ENCODE measurements around the gene G2E3. TPM values are rescaled to one million over a fixed set of nuclear protein-coding genes. Genes with fewer than 3 reads are reported as not detected.
"Not testable (repeated sequence)": the region's sequence is repeated elsewhere in the genome, so short reads cannot be mapped to it uniquely, and the experiment has no call there.

Gene G2E3
- total RNA-seq, 3 donors from 2014 or later, result 12.3 to 22.2 (median 12.5) TPM

DNA sequence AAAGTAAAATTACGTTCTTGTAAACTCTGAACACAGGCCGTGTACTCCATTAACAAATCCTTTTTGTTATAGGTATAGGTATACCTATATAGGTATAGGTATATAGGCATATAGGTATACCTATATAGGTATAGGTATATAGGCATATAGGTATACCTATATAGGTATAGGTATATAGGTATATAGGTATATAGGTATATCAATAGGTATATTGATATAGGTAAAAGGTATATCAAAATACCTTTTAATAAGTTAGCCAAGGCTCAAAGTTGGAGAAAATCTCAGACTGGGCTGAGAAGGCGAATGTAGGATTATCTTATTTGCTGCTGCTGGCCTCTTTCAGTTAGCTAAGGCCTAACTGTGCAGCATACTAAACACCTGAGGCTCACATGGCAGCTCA is 66.6 kb downstream of the G2E3 start:
- no peak for DNase-seq (ENCODE audit: low spot score in 2 of 2)
- Histone ChIP-seq H3K27me3 (no peaks in the 10 kb centered on the region), H3K4me1 (peaks cover 0 to 9% of the 10 kb centered on the region in 2 donors), H3K9me3 (no peaks in the 10 kb centered on the region), H3K4me3 (no peak overlapping the region), H3K27ac (no peak overlapping the region), H3K36me3 (no peaks in the 10 kb centered on the region)
- TF ChIP-seq, protein P1, sequence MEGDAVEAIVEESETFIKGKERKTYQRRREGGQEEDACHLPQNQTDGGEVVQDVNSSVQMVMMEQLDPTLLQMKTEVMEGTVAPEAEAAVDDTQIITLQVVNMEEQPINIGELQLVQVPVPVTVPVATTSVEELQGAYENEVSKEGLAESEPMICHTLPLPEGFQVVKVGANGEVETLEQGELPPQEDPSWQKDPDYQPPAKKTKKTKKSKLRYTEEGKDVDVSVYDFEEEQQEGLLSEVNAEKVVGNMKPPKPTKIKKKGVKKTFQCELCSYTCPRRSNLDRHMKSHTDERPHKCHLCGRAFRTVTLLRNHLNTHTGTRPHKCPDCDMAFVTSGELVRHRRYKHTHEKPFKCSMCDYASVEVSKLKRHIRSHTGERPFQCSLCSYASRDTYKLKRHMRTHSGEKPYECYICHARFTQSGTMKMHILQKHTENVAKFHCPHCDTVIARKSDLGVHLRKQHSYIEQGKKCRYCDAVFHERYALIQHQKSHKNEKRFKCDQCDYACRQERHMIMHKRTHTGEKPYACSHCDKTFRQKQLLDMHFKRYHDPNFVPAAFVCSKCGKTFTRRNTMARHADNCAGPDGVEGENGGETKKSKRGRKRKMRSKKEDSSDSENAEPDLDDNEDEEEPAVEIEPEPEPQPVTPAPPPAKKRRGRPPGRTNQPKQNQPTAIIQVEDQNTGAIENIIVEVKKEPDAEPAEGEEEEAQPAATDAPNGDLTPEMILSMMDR (IDR thresholded peaks at IDR 0.05), result no peak
- TF ChIP-seq POLR2A (IDR thresholded peaks at IDR 0.05) (no peak), POLR2AphosphoS5 (IDR thresholded peaks at IDR 0.05) (no peak)
- intact Hi-C loops (cut with DNase I; ENCODE audit: low total_unique reads), result no loop called here

DNA sequence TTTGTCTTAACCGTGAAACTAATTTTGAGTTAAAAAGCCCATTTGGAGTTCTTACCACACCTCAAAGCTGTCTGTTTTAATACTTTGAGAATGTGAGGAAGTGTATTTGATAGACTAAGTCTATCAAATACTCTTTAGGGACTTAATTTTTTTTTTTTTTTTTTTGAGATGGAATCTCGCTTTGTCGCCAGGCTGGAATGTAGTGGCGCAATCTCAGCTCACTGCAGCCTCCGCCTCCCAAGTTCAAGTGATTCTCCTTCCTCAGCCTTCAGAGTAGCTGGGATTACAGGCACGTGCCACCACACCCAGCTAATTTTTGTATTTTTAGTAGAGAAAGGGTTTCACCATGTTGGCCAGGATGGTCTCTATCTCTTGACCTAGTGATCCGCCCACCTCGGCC is 70.5 kb downstream of the G2E3 start:
- H3K36me3 ChIP-seq; H3K9me3 ChIP-seq; H3K4me3 ChIP-seq; H3K27me3 ChIP-seq; DNase-seq (ENCODE audit: low spot score in 2 of 2); H3K4me1 ChIP-seq; intact Hi-C loops (cut with DNase I; ENCODE audit: low total_unique reads); H3K27ac ChIP-seq: not testable (repeated sequence)

DNA sequence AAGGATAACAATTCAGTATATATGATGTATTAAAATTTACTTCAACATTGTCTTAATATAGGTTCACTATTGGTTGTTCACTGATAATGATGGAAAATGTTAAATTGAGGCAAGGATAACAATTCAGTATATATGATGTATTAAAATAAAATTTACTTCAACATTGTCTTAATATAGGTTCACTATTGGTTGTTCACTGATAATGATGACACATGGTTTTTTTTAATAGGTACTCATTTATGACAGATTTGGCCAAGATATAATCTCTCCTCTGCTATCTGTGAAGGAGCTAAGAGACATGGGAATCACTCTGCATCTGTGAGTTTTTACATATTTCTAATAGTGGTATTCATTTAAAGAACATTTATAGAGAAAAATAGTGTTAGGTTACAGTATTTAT is 71.3 kb downstream of the G2E3 start:
- no peak overlapping the region for H3K27ac ChIP-seq
- H3K9me3 ChIP-seq, result no peaks in the 10 kb centered on the region
- no peaks in the 10 kb centered on the region for H3K4me1 ChIP-seq
- TF ChIP-seq, protein P1 (IDR thresholded peaks at IDR 0.05), result no peak
- TF ChIP-seq POLR2AphosphoS5 (IDR thresholded peaks at IDR 0.05) (no peak), POLR2A (IDR thresholded peaks at IDR 0.05) (no peak)
- no peak for DNase-seq (ENCODE audit: low spot score in 2 of 2)
- H3K4me3 ChIP-seq, result no peak overlapping the region
- H3K36me3 ChIP-seq, result peaks cover 3% of the 10 kb centered on the region
- intact Hi-C loops (cut with DNase I; ENCODE audit: low total_unique reads), result no loop called here
- no peaks in the 10 kb centered on the region for H3K27me3 ChIP-seq

DNA sequence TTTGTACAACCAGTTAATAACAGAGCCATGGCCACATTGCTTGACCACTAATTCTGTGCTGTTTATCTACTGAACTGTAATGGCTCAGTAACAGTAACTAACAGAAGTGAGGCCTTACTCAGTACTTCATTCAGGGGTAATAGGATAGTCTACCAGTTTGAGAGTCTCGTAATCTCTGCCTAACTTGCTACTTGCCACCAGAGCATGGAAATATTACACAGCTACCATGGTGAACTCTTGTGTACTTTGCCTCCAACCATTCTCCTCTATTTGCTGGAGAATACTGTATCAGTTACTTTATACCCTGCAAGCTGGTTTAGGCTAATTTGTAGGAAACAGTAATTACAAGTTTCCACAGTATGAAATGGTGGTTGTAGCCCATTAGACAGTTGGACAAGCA is 73.8 kb downstream of the G2E3 start:
- intact Hi-C loops (cut with DNase I; ENCODE audit: low total_unique reads), result no loop called here
- DNase-seq (ENCODE audit: low spot score in 2 of 2), result no peak
- H3K27ac ChIP-seq, result no peak overlapping the region

DNA sequence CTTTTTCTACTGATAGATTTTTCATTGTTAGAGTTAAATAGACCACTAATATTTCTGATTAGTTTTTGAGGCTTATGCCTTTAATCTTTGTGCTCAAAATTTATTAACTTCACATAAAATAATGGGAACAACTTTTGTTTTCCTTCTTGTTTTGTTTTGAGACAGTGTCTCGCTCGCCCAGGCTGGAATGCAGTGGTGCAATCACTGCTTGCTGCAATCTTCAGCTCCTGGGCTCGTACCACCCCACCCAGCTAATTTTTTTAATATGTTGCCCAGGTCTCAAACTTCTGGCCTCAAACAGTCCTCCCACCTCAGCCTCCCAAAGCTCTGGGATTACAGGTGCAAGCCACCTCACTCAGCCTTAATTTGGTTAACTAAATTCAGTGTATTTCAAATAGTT is 80.0 kb downstream of the G2E3 start:
- Histone ChIP-seq H3K27ac (no peak overlapping the region), H3K9me3 (peaks cover 0 to 1% of the 10 kb centered on the region in 2 donors), H3K27me3 (no peaks in the 10 kb centered on the region), H3K4me1 (no peaks in the 10 kb centered on the region), H3K4me3 (no peak overlapping the region), H3K36me3 (peaks cover 10% of the 10 kb centered on the region)
- no peak for DNase-seq (ENCODE audit: low spot score in 2 of 2)
- TF ChIP-seq POLR2AphosphoS5 (IDR thresholded peaks at IDR 0.05) (no peak), POLR2A (IDR thresholded peaks at IDR 0.05) (no peak)
- TF ChIP-seq, protein P1 (IDR thresholded peaks at IDR 0.05), result no peak
- intact Hi-C loops (cut with DNase I; ENCODE audit: low total_unique reads), result no loop called here

More for the DNA sequence above, 73.8 kb downstream of the G2E3 start:
- no peak overlapping the region for H3K4me3 ChIP-seq
- TF ChIP-seq, protein P1 (IDR thresholded peaks at IDR 0.05), result no peak
- TF ChIP-seq POLR2A (IDR thresholded peaks at IDR 0.05) (no peak), POLR2AphosphoS5 (IDR thresholded peaks at IDR 0.05) (no peak)
- no peaks in the 10 kb centered on the region for H3K9me3 ChIP-seq
- no peaks in the 10 kb centered on the region for H3K27me3 ChIP-seq
- H3K36me3 ChIP-seq, result peaks cover 6% of the 10 kb centered on the region
- no peaks in the 10 kb centered on the region for H3K4me1 ChIP-seq

DNA sequence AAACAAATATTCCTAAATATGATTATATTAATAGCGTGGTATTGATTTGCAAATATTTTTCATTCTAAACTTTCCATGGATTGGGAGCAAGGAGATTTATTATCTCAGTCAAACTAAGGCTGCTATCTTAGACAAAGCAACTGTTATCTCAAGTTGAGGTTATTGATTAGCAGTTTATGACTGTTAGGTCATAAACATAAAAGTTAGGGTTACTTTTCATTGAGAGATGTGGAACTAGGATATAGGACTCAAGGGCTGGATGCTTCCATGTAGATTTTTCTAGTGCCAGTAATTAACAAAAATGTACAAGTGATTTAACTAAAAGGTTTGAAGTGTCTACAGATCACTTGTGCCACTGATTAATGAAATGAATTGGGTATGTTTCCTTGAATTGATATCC is 82.2 kb downstream of the G2E3 start:
- peaks cover 0 to 5% of the 10 kb centered on the region in 2 donors for H3K9me3 ChIP-seq
- no peak overlapping the region for H3K27ac ChIP-seq
- no peak for TF ChIP-seq POLR2A (IDR thresholded peaks at IDR 0.05)
- DNase-seq (ENCODE audit: low spot score in 2 of 2), result no peak
- H3K36me3 ChIP-seq, result peaks cover 6% of the 10 kb centered on the region
- intact Hi-C loops (cut with DNase I; ENCODE audit: low total_unique reads), result no loop called here
- H3K4me3 ChIP-seq, result no peak overlapping the region
- no peaks in the 10 kb centered on the region for H3K4me1 ChIP-seq
- no peaks in the 10 kb centered on the region for H3K27me3 ChIP-seq

DNA sequence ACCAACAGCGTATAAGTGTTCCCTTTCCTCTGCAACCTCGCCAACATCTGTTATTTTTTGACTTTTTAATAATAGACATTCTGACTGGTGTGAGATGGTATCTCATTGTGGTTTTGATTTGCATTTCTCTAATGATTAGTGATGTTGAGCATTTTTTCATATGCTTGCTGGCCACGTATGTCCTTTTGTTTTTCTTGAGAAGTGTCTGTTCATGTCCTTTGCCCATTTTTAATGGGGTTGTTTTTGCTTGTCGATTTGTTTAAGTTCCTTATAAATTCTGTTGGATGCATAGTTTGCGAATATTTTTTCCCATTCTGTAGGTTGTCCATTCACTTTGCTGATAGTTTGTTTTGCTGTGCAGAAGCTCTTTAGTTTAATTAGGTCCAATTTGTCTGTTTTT is 85.5 kb downstream of the G2E3 start:
- H3K27me3 ChIP-seq; DNase-seq (ENCODE audit: low spot score in 2 of 2); H3K4me3 ChIP-seq; H3K36me3 ChIP-seq; H3K4me1 ChIP-seq; intact Hi-C loops (cut with DNase I; ENCODE audit: low total_unique reads); H3K27ac ChIP-seq; H3K9me3 ChIP-seq: not testable (repeated sequence)
